CD1c-positive myeloid dendritic cell (primary cell): ENCODE results near the gene TTLL12.

ENCODE experiments used
- DNase-seq: peaks from one replicate; pipeline ENCODE4 v3.0.0-alpha.2; 2016; ENCODE audit errors: extremely low spot score

The TTLL12 gene

DNA sequence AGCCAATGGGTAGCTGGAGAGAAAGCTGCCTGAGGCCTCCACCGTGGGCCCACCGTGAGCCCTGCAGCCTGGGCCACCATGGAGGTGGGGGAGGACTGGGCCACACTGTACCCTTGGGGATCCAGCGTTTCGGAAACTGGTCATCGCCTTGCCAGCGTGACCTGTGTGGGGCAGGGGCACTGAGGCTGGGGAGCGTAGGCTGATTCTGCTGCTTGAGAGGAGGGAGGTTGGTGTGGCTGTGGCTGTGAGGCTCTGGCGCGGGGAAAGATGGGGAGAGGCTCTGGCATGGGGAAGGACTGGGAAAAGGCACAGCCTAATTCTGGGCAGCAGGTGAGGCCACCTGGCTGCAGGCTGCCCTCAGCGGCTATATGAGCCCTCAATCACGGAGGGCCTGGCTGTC, 12.6 kb upstream of the TTLL12 start:
- no peak for DNase-seq

DNA sequence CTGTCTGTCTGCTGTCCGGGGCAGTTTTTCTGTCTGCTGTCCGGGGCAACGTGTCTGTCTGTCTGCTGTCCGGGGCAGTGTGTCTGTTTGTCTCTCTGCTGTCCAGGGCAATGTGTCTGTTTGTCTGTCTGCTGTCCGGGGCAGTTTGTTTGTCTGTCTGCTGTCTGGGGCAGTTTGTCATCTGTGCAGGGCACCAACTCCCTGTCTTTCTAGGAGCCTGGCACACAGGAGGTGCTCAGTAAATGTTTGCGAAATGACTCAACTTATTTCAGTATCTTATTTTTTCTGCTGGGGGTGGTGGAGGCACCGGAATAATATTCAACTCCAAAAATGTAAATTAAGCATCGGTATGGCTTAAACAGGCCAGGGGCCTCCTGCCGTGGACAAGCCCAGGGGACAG, 12.0 kb upstream of the TTLL12 start:
- DNase-seq = no peak

DNA sequence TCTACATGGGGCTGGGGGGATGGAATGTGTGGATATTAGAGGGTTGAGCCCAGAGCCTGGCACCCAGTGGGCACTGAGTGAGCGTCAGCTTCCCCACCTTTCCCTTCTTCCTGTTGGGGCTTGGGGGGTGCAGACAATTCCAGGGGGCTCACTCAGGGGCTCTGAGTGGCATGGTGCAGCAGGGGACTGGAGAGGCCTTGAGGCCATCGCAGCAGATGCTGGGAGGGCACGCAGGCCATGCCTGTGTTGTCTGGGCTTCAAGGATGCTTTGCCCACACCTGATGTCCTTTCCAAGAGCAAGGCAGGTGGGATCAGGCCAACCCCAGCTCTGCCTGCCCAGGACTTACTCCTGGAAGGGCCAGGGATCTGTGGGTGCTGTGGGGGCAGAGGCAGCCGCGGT, 11.2 kb upstream of the TTLL12 start:
- DNase-seq = no peak

- DNase-seq = no peak
Measured at GRCh38 chr22:43197271-43197941, 10.5 kb upstream of the TTLL12 start.

- DNase-seq = no peak
Measured at GRCh38 chr22:43191831-43192230, 4.9 kb upstream of the TTLL12 start.

DNA sequence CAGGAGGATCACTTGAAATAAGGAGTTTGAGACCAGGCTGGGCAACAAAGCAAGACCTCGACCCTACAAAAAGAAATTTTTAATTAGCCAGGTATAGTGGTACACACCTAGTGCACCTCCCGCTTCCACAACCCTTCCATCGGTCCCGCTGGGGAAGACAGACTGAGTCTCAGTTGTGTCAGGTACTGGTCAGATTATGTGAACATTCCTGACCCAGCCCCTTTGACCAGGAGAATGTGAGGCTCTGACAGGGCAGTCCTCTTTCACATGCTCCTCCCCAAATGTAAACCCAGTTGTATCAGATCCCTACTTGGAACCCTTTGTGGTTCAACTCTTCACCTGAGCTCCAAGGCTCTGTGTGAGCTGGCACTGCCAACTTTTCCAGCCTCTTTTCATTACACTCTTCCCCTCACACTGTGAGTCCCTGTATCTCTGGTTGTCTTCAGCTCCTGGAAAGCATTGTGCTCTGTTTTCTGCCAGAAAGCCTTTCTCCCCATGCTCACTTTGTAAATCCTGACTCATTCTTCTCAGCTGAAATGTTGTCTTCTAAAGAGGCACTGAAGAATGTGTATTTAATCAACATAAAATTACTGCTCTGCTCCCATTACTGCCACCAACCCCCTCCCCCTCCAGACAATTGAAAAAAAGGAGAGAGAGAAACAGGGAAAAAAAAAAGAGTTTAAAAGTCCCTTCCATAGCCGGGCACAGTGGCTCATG, 2.1 kb upstream of the TTLL12 start:
- no peak for DNase-seq

GRCh38 chr22:43187171-43188099, 501 bp upstream of the TTLL12 start:
- DNase-seq = peak; percentile 97

DNA sequence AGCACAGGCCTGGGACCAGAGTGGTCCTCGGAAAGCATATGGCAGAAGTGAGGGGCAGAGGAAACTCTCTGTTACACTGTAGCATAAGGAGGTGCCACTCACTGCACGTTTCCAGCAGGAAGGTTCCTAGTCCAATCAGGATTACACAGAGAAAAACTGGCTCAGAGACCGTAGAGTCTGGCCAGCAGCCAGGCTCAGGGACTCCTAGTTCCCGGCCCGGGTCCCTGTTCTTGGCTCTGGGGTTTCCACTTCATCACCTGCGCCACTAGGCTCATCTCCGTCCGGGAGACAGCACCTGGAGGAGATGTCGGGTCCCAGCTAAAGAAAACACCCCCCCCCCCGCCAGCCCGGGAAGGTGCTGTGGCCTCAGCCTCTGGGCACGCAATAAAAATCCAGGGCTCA, 1.1 kb downstream of the TTLL12 start:
- no peak for DNase-seq

DNA sequence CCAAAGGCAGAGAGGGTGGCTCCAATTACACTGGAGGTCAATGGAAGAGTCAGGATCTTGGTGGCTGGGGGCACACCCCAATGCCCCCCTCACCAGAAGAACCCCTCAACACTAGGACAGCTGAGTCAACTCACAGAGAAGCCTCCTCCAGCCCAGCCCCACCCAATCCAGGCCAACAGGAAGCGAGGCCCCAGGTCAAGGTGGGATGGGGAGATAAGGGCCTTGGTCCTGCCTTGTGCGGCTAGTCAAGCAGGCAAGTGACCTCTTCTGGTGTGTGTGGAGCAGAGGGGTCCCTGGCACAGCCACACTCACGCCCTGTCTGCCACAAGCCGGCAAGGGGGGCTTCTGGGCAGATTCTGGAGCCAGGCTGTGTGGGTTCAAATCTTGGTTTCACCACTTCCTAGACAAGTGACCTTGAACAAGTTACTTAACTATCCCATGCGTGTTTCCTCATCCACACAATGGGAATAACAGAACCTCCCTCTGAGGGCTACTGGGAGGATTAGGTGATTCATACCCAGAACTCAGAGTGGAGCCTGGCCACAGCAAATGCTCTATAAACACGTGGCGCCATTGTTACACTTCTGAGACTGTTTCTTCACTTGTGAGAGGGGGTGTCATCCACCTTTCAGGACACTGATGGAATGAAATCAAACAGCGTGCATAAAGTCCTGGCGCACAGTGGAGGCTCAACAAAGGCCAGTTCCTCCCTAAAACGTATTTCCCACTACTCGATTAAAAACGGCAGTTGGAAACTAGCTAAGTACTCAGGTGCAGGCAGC, 3.2 kb downstream of the TTLL12 start:
- DNase-seq = peak; percentile 67

GRCh38 chr22:43182726-43183125, 4.2 kb downstream of the TTLL12 start:
- no peak for DNase-seq

DNA sequence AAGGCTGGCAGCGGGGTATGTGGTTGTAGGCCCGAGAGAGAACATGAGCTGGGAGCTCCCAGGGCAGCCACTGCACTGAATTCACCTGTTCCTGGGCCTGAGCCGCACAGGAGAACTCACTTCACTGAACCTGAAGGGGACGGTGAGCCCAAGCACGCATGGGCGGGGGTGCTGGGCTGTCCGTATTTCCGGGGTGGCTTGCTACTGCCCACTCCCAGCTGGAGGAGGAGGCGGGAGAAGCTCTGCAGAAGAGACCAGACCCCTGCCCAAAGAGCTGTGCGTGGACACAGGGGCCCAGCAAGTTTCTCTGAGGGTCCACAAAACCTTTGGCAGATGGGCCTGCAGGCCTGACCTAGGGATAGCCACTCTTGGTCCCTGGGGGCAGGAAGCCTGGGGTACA, 4.8 kb downstream of the TTLL12 start:
- no peak for DNase-seq

- no peak for DNase-seq
Measured at GRCh38 chr22:43181321-43182076, 5.4 kb downstream of the TTLL12 start.

DNA sequence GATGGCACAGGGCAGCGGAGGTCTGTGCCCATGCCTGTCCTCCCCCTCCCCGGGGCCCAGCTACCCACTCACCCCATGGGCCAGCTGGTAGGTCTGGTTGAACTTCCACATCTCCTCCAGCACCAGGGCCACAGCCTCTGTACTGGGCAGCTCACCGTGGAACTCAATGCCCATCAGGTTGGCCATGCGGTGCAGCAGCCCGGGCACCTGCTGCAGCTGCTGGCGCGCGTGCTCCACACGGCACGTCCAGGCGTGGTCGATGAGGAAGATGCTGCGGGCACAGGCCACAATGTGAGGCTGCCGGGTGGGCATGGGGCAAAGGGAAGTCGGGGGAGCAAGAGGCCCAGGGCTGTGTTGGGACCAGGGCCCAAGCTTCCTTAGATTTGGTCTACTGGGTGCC, 6.3 kb downstream of the TTLL12 start:
- no peak for DNase-seq

GRCh38 chr22:43179911-43180195, 7.1 kb downstream of the TTLL12 start:
- DNase-seq = no peak

GRCh38 chr22:43179146-43179910, 7.6 kb downstream of the TTLL12 start:
- no peak for DNase-seq

GRCh38 chr22:43177479-43177878, 9.5 kb downstream of the TTLL12 start:
- no peak for DNase-seq

GRCh38 chr22:43176090-43176489, 10.8 kb downstream of the TTLL12 start:
- DNase-seq = no peak

- no peak for DNase-seq
Measured at GRCh38 chr22:43174941-43175531, 11.9 kb downstream of the TTLL12 start.

GRCh38 chr22:43173976-43174720, 12.8 kb downstream of the TTLL12 start:
- no peak for DNase-seq
